DMS153 treated with DMSO at 0.1 percent for 48 hours (cell line): ENCODE results near the gene SLC48A1.

Source experiments
- DNase-seq: peaks from one replicate; lab custom pipeline; 2025; ENCODE audit not compliant: unreplicated experiment; lab: John Stamatoyannopoulos, UW

Gene SLC48A1

GRCh38 chr12:47822401-47822800 is 49.4 kb downstream of the SLC48A1 start:
- DNase-seq, result no peak

DNA sequence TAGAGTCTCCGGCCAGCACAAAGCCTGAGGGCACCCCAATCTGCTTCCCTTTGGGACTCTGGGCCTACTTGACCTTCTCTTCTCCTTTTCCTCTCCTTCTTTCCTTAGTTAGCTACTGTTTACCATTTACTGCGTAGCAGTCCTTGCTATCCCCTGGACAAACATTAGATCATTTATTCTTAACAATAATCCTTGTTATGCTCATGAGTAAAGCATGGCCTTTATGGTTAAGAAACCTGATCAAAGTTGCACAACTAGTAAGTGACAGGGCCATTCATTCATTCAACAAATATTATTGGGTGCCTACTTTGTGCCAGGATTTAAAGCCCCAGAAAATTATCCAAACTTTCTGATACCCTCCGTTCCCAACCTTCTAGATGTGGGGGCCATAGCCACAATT is 49.8 kb downstream of the SLC48A1 start:
- no peak for DNase-seq

DNA sequence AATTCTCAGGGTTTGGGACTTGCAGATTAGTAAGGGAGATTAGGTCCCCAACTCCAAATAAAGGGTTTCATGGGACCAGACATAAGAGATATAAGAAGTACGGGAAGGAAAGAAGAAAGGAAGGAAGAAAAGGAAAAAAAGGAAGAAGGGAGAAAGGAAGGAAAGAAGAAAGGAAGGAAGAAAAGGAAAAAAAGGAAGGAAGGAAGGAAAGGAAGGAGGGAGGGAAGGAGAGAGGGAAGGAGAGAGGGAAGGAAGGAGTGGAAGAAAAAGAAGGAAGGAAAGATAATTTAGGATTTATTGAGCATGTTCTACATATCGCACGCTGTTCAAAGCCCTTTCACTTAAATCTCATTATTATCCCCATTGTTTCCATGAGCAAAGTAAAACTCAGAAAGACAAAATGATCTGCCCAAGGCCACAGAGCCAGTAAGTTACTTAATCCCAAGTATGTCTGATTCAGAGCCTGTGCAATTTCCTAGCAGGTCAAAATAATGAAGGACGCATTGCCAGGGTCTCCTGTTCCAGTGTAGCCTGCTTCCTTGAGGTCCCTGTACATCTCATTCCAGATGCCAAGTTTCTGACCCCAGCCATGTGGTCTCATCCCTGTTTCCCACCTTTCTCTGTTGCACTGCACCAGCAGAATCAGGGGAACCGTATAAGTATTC is 50.5 kb downstream of the SLC48A1 start:
- DNase-seq, result no peak

- DNase-seq, result no peak
Measured at GRCh38 chr12:47824198-47824597, 51.2 kb downstream of the SLC48A1 start.

DNA sequence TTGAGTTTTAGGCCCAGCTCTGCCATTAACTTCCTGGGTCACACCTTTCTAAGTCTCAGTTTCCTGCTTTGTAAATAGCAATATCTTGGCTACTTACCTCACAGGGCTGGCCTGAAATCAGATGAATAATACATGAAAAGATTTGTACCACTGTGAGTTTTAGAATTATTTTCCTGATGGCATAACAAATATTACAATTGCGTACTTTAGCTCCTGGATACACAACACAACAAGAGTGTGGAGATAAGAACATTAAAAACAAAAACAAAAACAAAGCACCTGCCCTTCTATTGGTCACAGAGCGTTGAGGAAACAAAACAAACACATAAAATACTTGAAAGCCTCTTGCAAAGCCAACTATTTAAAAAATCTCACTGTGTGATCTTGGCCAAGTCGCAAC is 51.6 kb downstream of the SLC48A1 start:
- no peak for DNase-seq

- no peak for DNase-seq
Measured at GRCh38 chr12:47825173-47825639, 52.2 kb downstream of the SLC48A1 start.

GRCh38 chr12:47828008-47828975 is 55.3 kb downstream of the SLC48A1 start:
- no peak for DNase-seq

DNA sequence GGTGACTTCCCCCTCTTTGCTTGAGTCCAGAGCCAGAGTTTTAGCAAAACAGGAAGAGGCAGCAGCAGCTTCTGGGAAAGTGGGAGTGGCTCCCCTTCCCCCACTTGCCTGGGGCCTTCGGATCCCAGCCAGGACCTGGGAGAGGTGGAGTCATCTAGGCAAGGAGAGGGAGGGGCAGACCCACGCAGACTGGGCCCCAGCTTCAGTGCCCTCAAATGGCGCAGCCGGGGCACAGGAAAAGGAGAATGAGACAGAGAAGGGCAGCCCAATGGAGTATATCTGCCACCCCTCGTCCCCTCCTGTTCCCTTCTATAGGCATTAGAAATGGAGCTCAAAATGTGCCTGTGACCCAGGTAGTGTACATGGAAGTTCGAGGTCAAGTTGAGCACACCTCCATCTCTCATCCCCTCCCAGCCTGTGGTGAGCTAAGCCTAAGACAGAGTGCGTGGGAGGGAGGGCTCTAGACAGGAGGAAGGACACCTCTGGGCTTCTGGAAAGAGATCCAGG is 56.0 kb downstream of the SLC48A1 start:
- no peak for DNase-seq

DNA sequence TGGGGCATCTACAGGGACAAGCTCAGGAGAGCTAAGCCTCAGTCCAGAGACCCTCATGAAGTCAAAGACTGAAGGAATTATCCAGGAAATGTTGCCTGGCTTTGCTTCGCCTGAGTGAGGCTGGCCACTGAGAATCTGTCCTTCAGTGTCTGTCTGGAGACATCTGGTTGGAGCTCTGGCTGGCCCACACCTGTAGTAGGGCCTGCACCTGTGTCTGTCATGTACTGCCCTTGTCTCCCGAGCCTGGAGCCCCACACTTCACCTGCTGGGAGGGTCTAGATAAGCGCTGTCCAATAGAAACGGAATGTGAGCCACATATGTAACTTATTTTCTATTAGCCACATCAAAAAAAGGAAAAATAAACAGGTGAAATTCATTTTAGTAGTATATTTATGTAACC is 56.5 kb downstream of the SLC48A1 start:
- no peak for DNase-seq
